Stimulated activated CD4-positive, alpha-beta T cell treated with anti-CD3 and anti-CD28 coated beads, Interleukin-1b, Interleukin-23, amount 100 ng/mL, for 1 hour (primary cell): ENCODE data around the gene EXD3.
"Not testable (repeated sequence)": the region's sequence is repeated elsewhere in the genome, so short reads cannot be mapped to it uniquely, and the experiment has no call there.

Source experiments
- DNase-seq, 2 donors: peaks; one replicate each; pipeline ENCODE4 v3.0.0-alpha.2; 2020; ENCODE audit warnings: low read depth in 2 of 2

EXD3 gene

GRCh38 chr9:137272241-137273094 lies 150.5 kb downstream of the EXD3 start:
- DNase-seq: no peak

- DNase-seq: no peak
These were observed 151.3 kb downstream of the EXD3 start for GRCh38 chr9:137271696-137272076.

GRCh38 chr9:137270929-137271695 lies 151.8 kb downstream of the EXD3 start:
- DNase-seq: no peak

- DNase-seq: no peak
These were observed 153.7 kb downstream of the EXD3 start for GRCh38 chr9:137269231-137269772.

- DNase-seq: no peak
These were observed 154.3 kb downstream of the EXD3 start for GRCh38 chr9:137268538-137269201.

- DNase-seq: no peak
These were observed 155.0 kb downstream of the EXD3 start for GRCh38 chr9:137267933-137268355.

GRCh38 chr9:137266585-137267453 lies 156.1 kb downstream of the EXD3 start:
- DNase-seq: no peak

GRCh38 chr9:137266162-137266527 lies 156.8 kb downstream of the EXD3 start:
- DNase-seq: no peak

GRCh38 chr9:137265496-137266161 lies 157.3 kb downstream of the EXD3 start:
- no peak for DNase-seq

GRCh38 chr9:137264067-137264466 lies 158.9 kb downstream of the EXD3 start:
- DNase-seq: no peak

- DNase-seq: no peak
These were observed 159.5 kb downstream of the EXD3 start for GRCh38 chr9:137263506-137263905.

- no peak for DNase-seq
These were observed 160.1 kb downstream of the EXD3 start for GRCh38 chr9:137262909-137263285.

- not testable (repeated sequence) for DNase-seq
These were observed 160.6 kb downstream of the EXD3 start for GRCh38 chr9:137262173-137262908.
